HG03342 (cell line): ENCODE data around the gene EXOC2.

Experiments
- ATAC-seq: cut with Tn5 transposase; IDR thresholded peaks from one replicate; pipeline ENCODE4 v1.9.1; 2021; ENCODE audit warnings: mild to moderate bottlenecking, moderate library complexity; ENCODE audit not compliant: unreplicated experiment

The EXOC2 gene

DNA sequence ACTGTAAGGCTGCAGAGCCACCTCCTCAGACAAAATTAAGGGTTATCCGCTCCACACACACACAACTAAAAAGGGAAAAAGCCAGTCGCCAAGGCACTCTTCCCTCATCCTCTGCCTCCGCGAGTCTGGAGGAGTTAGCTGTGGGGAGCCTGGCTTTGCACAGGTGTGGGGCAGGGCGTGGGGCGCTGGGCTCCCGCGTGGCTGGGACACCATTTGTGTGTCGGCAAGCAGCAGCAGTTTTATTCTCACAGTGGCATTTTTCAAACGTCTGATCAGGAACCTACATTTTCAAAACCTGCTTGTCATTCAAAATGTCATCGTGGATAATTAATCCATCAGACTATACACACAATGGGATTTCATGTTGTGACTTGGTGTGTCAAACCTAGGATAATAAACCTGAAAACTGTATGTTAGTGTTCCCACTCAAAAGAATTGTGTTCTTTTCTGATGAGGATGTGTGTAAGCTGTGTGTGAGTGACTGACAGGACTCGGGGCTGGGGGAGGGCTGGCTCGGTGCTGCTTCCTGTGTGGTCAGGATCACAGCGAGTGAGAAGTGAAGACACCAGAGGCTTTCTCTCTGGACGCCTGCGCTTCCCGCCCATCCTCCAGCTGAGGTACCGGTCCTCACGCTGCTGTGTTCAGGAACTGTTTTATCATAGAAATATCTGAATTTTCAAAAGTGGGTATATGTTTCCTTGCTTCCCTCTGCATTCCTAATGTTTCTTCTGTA, 218.3 kb downstream of the EXOC2 start:
- peak; percentile 72 for ATAC-seq

DNA sequence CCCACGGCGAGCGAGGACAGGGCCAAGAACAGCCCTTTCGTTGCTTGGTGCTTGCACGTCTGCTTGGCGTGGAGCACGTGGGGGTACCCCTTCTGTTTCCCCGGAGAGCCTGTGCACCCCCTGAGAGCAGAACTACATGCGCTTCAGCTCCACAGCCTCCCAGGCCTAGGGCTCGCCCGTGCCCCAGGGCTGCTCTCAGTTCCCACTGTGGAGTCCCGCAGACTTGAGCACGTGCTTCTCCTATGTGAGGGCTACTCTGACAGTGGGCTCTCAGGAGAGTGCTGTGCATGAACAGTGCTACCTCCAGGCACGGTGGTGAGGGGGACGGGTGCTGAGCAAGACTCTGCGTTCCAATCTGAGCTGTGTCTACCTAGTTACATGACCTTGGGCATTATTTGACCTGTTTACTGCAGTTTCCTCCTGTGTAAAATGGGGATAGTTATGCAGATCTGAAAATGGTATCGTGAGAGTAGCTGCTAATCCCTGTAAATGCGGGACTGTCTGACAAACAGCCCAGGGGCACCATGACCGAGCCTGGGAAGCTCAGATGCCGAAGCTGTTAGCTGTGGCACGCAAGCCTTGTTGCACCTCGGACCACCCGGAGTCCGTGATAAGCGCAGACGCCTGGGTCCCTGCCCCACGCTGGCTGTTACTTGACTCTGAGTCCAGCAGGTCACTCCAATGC, 219.0 kb downstream of the EXOC2 start:
- ATAC-seq = no peak

DNA sequence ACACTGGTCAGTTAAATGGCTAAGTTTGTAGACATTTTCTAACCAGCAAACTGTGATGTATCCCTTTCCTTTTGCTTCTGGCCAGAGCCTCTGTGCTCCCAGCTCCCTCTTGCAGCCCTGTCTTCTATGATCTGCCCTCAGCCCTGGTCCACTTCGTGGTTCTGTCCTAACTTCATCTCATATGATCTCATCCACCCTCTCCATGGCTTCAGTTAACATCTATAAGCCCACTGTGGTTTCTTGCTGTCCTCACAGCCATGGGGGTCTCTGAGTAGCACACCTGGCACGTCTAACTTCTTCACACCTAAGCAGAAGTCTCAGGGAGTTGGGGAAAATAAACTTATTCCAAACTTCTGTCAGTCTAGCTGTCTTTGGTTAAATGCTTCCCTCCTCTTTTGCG, 219.6 kb downstream of the EXOC2 start:
- ATAC-seq = no peak

DNA sequence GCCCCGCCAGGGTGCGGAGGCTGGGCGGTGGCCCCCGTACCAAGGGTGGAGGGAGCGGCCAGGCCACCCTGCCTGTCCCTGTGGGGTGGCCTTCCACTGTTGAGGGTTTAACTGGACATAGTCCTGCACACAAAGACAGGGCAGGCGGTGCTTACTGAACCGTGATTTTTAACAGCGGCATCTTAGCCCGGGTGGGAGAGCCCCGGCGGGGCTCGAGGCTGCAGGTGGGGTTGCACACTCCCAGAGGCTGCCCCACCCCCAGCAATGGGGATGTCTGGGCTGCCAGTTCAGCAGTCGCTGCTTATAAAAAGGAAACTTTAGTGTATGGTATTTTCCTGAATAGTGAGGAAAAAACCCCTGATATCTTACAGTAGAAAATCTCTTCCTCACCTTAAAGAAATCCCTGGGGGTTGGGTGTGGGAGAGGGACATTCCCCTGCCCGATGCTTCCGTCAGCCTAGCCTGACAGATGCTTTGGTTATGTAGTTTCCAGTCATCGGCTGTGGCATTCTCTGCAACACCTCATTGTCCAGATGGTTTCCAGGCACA, 222.0 kb downstream of the EXOC2 start:
- ATAC-seq = peak; percentile 42

DNA sequence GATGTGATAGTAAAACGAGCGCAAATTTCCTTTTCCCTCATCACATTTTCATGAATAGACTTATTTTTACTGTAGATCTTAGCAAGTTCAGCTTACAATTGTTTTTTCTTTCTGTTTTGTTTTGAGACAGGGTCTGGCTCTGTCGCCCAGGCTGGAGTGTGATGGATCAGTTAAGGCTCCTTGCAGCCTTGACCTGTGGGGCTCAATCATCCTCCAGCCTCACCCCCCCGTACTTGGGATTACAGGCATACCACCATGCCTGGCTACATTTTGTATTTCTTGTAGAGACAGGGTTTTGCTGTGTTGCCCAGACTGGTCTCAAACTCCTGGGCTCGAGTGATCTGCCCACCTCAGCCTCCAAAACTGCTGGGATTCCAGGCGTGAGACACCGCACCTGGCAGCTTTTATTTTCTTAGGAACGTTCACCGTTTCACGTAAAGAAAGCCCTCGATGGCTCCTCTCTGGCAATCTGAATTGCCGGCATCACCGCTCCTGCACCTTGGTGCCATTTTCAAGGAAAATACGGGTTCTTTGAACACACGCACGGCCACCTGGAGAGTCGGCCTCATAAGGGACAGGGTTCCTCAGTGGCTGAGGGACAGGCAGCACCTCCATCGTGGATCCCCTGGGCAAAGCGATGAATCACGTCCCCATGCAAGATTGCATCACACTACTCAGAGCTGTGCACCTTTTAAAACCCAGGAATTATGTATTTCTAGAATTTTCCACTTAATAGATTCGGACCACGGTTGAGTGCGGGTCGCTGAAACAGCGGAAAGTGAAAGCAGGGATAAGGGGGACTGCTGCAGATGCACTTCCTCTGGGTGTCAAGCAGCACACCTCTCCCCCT, 222.7 kb downstream of the EXOC2 start:
- peak; percentile 31 for ATAC-seq

DNA sequence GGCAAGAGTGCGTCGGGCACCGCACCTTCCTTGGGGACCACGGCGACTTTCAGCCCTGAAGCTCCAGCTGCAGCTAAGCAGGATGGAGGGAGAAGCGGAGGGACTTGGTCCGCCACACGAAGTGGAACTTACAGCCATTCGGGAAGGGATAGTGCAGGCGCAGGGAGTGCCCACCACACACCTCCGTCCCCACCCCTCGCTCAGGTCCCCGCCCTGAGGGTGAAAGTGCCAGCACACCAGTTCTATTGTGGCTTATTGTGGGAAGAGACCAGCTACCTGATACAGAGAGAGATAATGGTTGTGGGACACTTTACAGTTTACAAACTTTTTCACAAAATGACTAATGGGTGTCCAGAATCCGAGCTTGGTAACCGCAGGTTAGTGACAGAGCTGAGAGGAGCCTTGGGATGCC, 225.3 kb downstream of the EXOC2 start:
- ATAC-seq = no peak

DNA sequence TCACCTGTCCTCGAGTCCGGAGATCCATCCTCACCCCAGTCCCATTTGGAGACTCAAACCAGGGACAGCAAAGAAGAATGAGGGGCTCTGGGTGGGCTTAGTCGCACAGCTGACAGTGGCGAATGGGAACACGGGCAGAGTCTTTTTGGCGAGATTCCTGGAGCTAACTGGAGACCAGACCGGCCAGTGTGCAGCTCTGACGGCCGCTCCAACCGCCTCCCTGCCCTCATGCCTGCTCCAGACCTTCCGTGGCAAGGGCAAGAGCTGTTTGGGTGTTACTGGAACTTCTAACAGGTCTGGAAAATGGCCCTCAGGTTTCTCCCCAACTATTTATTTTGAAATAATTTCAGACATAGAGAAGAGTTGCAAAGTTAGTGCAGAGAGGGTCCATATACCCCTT, 225.8 kb downstream of the EXOC2 start:
- ATAC-seq = no peak

DNA sequence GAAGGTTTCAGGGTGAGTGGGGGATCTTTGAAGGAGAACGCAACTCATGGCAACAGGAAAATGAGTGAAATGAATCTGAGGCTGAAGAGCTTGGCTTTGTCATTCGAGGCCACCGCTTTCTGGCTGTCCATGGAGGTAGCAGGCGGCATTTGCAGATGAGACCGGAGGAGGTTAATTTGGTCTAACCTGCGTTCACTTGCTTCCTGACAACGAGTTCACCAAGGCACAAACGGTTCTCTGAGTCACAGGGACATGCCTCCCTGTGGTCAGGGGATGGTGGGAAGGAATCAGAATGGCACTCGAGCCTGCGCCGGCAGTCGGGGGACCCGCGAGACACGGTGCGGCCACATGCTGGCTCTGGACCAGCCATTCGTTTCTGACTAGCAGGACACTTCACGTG, 226.4 kb downstream of the EXOC2 start:
- no peak for ATAC-seq

DNA sequence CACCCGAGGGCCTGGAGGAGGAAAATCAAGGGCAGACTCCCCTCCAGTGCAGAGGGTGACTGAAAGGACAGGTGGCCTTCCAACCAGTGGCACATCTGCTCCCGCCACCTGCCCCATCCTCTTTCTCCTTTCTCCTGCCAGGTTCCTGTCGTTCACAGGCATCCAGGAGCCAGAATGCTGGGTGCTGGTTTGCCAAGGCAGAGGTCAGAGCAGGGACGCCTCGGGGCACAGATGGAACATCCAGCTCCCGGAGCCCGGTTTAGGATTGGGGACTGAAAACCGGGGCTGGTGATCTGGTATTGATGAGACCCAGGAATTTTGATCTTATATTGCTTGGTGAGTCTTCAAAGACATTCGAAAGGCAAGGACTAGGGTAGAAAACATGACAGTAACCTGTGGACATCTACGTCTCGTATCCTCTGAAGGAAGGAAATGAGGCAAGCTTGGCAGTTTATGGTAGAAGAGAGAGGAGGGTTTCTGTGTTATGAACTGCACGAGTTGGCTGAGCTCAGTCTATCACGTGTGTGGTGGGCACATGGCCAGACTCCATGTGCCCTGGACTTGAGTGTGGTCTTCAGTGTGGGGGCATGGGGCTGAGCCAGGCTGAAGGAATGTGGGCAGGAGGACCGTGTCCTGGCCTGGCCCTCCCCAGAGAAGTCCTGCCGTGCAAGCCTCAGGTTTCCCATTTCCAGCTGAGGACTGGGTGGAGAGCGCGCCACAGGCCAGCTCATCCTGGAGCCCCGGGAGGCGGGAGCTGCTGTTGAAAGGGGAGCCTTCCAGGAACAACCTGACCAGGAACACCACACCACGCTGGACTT, 227.2 kb downstream of the EXOC2 start:
- ATAC-seq = no peak

DNA sequence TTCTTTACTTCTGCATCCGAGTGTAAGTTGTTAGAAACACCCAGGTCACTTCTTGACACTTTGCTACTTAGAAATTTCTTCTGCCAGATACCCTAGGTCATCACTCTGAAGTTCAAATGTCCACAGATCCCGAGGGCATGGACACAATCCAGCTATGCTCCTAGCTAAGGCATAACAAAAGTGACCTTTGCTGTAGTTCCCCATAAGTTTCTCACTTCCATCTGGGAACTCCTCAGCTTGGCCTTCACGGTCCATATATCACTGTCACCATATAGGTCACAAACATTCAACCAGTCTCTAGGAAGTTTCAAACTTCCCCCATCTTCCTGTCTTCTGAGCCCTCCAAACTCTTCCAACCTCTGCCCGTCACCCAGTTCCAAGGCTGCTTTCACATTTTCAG, 236.1 kb downstream of the EXOC2 start:
- ATAC-seq = no peak

DNA sequence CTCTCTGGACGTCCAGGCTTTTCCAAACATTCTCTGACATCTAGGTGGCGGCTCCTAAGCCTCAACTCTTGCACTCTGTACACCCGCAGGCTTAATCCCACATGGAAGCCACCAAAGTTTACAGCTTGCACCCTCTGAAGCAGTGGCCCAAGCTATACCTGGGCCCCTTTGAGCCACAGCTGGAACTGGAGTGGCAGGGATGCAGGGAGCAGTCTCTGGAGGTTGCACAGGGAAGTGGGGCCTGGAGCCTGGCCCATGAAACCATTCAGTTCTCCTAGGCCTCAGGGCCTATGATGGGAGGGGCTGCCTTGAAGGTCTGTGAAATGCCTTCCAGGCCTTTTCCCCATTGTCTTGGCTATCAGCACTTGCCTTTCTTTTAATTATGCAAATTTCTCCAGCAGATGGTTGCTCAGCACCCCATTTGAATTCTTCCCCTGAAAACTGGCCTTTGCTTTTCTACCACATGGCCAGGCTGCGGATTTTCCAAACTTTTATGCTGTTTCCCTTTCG, 236.5 kb downstream of the EXOC2 start:
- ATAC-seq = no peak

DNA sequence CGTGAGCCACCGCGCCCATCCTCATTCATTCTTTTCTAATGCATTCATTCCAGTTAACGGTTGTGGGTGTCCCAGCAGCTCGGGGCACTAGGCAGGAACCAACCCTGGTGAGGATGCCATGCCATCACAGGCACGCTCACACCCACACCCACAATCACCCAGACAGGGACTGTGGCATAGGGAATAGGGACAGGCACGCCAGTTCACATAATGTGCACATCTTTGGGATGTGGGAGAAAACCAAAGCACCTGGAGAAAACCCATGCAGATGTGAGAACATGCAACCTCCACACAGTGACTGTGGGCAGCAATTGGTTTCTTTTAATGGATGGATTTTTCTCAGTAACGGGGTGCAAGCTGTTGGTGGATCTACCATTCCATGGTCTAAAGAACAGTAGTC, 237.1 kb downstream of the EXOC2 start:
- ATAC-seq = no peak

DNA sequence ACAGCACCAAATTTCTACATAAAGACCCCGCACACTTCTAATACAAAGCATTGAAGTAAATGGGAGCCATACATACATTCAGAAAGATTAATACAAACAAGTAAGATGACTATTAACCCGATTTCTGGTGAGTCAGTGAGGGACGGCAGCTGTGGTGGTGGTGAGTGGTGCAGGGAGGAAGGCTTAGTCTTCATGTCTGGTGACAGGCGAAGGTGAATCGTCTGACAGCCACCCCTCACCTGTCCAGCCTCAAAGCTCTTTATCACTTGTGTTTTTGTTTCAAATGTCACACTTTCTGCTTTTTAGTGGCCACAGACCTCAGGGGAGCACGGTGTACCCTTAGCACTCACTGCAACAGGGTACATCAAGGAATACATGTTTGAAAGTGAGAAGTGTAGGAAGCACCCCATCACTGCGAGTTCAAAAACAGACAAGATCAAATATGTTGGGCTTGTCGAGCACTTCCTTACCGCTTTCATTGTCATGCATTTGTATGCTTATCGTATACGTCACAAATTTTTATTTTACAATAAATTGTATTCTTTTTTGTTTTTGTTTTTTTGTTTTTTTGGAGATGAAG, 237.8 kb downstream of the EXOC2 start:
- no peak for ATAC-seq

DNA sequence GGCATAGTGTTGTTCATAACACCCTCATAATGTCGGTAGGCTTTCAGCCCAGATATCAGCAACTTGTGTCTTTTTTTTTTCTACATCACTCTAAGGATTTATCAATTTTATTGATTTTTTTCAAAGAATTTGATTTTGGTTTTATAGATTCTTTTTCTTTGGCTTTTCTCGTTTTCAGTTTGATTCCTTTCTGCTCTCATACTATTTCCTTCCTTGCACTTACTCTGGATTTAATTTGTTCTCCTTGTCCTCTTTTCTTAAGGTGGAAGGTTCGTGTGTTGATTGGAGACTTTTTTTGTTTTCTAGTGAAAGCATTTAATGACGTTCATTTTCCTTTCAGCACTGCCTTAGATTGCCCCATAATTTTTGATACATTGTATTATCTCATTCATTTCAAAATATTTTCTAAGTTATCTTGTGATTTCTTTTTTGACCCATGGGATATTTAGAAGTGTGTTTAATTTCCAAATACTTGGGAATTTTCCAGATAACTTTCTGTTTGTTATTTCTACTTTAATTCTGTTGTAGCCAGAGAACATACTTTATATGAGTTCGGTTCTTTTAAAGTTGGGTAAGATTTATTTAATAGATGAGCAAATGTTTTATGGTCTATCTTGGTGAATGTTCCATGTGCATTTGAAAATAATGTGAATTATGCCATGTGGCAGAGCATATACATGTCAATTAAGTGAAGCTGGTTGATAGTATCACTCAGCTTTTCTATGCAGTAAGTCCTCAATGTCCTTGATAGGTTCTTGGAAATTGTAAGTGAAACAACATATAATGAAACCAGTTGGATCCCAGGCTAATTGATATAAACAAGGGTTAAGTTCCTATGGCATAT, 238.6 kb downstream of the EXOC2 start:
- no peak for ATAC-seq

DNA sequence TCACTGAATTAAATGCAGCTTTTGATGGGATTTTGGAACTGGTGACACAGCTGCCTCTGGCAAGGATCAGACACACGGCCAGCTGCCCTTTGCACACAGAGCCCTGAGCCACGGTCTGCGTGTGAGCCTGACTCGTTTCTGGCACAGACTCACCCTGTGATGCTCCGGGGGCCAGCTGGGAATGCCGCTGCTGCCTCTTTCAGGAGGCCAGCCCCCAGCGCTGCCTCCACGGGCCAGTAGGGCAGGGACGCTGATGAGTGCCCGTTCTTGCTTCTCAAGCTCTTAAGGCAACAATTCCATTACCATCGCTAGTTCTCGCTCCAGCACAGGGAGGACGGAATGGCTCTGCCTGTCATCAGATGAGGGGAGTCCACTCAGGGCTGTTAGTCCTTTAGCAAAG, 239.8 kb downstream of the EXOC2 start:
- ATAC-seq = no peak

DNA sequence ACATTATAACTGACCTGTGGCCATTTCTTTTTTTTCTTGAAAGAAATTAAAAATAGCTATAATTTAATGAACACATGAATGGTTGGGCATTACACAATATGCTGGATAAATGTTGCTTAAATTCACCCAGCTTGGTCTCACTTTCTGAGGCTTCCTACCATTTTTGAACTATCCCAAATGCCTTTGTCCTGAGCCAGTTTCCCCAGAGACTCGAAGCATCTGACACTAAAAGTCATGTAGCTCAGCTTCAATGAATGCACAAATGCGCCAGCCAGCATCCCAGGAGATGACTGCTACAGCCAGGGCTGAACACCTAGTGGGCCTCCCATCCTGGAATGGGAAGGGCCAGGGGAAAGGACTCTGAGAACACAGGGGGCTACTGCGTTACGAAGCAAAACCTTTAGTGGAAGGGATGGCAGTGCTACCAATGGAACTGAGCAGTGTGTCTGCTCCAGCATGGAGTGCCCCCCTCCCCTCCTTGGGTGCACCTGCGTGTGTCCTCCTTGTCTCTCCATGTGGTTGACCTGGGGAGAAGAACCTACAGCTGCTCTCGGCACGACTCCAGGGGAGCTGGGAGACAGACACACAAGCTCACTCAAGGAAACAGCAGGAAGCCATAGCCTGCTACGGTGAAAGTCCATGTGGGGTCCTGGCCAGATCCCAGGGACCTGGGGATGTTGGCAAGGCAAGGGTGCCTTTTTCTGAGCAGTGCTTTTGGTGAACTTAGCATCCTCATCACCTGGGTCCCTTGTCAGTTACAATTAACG, 240.5 kb downstream of the EXOC2 start:
- no peak for ATAC-seq

DNA sequence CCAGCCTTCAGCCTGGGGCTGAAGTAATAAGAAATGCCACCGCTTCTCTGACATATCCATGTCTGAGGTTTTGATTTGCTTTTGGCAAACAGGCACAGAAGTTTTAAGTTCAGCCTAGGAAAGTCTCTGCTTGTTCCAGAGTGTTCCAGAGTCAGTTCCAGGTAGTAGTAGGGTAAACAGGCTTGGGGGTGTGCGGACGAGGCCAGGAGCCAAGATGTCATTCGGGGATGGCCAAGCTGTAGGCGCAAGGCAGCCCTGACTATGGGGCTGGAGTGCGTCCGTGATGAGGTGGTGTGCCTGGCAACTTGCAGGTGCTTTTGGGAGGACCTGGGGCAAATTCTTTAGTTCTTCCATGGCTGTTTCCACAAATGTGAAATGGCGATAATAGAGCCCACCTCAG, 241.1 kb downstream of the EXOC2 start:
- ATAC-seq = no peak

DNA sequence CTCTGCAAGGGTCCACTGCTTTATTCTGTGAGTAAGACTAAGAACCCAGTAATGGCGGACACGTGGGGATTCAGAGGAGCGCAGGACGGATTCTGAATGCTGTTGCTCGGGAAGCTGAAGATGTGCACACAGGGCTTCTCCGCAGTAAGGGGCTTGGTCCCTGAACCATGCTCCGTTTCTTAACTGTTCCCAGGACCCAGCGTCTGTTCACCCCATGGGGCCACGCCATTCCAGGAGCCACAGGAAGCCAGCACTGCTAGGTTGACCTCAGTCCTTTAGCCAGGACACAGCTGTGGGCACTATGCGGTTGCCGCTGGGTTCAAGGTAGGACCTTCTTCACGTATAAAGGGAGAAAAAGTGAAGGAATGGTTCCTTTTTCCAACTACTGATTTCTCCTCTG, 241.6 kb downstream of the EXOC2 start:
- no peak for ATAC-seq
